Measurements from ENCODE around the gene DOP1A. TPM values are rescaled to one million over a fixed set of nuclear protein-coding genes. Genes with fewer than 3 reads are reported as not detected.

The DOP1A gene
- total RNA-seq, 4 donors from 2014 or later, result 32.8 to 48.1 (median 36.0) TPM

DNA sequence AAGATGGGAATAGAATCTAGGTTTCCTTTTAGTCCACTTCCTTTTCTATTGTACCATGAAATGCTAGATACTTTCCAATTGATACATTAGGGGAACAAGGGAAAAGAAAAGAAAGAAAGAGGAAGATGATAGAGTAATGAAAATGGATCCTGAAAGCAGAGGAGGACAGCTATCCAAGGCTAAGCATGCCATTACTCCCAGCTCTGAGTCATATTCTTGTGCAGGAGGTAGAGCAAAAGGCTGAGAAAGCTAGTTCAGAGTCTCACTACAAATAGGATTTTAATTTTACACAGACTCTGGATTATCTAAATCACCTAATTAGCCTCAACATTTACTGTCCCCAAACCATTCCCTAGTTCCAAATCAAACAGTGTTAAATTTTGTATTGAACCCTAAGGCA, 149.3 kb downstream of the DOP1A start:
- Histone ChIP-seq H3K4me1 (no peaks in the 10 kb centered on the region), H3K36me3 (peaks cover 0 to 9% of the 10 kb centered on the region in 2 donors), H3K27me3 (no peaks in the 10 kb centered on the region), H3K27ac (no peak overlapping the region), H3K9me3 (no peaks in the 10 kb centered on the region), H3K4me3 (no peak overlapping the region)
- ATAC-seq, result no peak
- no peak for TF ChIP-seq EP300 (IDR thresholded peaks at IDR 0.05)
- TF ChIP-seq POLR2A (IDR thresholded peaks at IDR 0.05), result no peak
- TF ChIP-seq, protein P1, sequence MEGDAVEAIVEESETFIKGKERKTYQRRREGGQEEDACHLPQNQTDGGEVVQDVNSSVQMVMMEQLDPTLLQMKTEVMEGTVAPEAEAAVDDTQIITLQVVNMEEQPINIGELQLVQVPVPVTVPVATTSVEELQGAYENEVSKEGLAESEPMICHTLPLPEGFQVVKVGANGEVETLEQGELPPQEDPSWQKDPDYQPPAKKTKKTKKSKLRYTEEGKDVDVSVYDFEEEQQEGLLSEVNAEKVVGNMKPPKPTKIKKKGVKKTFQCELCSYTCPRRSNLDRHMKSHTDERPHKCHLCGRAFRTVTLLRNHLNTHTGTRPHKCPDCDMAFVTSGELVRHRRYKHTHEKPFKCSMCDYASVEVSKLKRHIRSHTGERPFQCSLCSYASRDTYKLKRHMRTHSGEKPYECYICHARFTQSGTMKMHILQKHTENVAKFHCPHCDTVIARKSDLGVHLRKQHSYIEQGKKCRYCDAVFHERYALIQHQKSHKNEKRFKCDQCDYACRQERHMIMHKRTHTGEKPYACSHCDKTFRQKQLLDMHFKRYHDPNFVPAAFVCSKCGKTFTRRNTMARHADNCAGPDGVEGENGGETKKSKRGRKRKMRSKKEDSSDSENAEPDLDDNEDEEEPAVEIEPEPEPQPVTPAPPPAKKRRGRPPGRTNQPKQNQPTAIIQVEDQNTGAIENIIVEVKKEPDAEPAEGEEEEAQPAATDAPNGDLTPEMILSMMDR (IDR thresholded peaks at IDR 0.05), result no peak
- TF ChIP-seq POLR2AphosphoS5 (IDR thresholded peaks at IDR 0.05), result no peak

Other genes with a start within 250 kb of the DOP1A start
- 10 to 100 TPM in 1 of 4 donors, 1 to 10 TPM in 3; 3.4 to 13.1 (median 7.3) TPM for gene UBE3D, start 1.8 kb upstream of the DOP1A start, total RNA-seq
- gene PGM3, start 125.6 kb downstream of the DOP1A start, total RNA-seq, result 10 to 100 TPM; 10.1 to 19.3 (median 13.1) TPM
- gene RWDD2A, start 125.7 kb downstream of the DOP1A start, total RNA-seq, result 1 to 10 TPM; 3.2 to 6.4 (median 4.4) TPM

Data from gastroesophageal sphincter (tissue), 4 donors.